HCT116 (cell line): ENCODE measurements around the gene EZH1. TPM values are rescaled to one million over a fixed set of nuclear protein-coding genes. Genes with fewer than 3 reads are reported as not detected.
"Not testable (repeated sequence)": the region's sequence is repeated elsewhere in the genome, so short reads cannot be mapped to it uniquely, and the experiment has no call there.

Experiments
- ATAC-seq: fragments of 200-7000 bp; cut with Tn5 transposase; 2 replicates; pipeline ENCODE4 v1.9.1; 2020; ENCODE audit warnings: mild to moderate bottlenecking, moderate library complexity
- BruUV-seq: library from RNA; stranded (reverse); fragments of 400-500 nt; replicated peaks from 2 replicates; lab custom pipeline; 2021; lab: Mats Ljungman, UMichigan
- CTCF ChIA-PET: fragments of 300-600 bp; sonication (Branson Sonifier 250); formaldehyde crosslinking; loops from one replicate; lab custom pipeline; 2021; ENCODE audit warnings: antibody characterized with exemption; lab: Charles Lee
- POLR2A ChIA-PET: fragments of 300-600, 350-600 bp; sonication (Branson Sonifier 250); formaldehyde crosslinking; loops from one replicate; lab custom pipeline; 2021; ENCODE audit warnings: antibody characterized with exemption; lab: Charles Lee
- RAD21 ChIA-PET, 2 experiments: fragments of 300-600 bp; sonication (Branson Sonifier 250); formaldehyde crosslinking; loops; one replicate each; lab custom pipeline; 2023; ENCODE audit warnings: low total read pairs in 2 of 2; ENCODE audit not compliant: uncharacterized antibody in 2 of 2, unreplicated experiment in 2 of 2, low non-redundant PET in 1 of 2; lab: Charles Lee
- DNase-seq: peaks from one replicate; pipeline ENCODE4 v3.0.0-alpha.2; 2010; ENCODE audit warnings: low read depth, low spot score
- H2AFZ ChIP-seq: fragments of 200-600 bp; shearing (Covaris generic), sonication (generic); 2 replicates; pipeline ENCODE4 v1.6.1; 2017; ENCODE audit warnings: low read depth, mixed run types, mixed read lengths, antibody characterized with exemption, low read length; ENCODE audit not compliant: poor library complexity, severe bottlenecking
- H3K27ac ChIP-seq: 2 replicates; pipeline ENCODE4 v1.5.1; 2012; ENCODE audit warnings: low read depth, low read length
- H3K27me3 ChIP-seq: fragments of 200-600 bp; sonication (generic); 2 replicates; pipeline ENCODE4 v1.6.1; 2016; ENCODE audit warnings: mixed run types, low read length, mixed read lengths; ENCODE audit not compliant: insufficient read depth
- H3K36me3 ChIP-seq, 2 experiments: fragments of 200-500 bp in 1 of 2; fragments of 200-600 bp in 1 of 2; sonication (Bioruptor generic) in 1 of 2; sonication (generic) in 1 of 2; 2 replicates each; pipeline versions ENCODE4 v1.5.1 to v1.6.1; 2014 to 2016; ENCODE audit warnings: low read length in 2 of 2, inconsistent platforms in 1 of 2, mixed read lengths in 1 of 2, mixed run types in 1 of 2; ENCODE audit not compliant: insufficient read depth in 2 of 2, control insufficient read depth in 1 of 2
- H3K4me1 ChIP-seq, 2 experiments: fragments of 200-600 bp in 1 of 2; sonication (generic) in 1 of 2; 2 replicates each; pipeline versions ENCODE4 v1.5.1 to v1.6.1; 2012 to 2017; ENCODE audit warnings: low read length in 2 of 2, inconsistent platforms in 1 of 2, mild to moderate bottlenecking in 1 of 2, mixed read lengths in 1 of 2, mixed run types in 1 of 2, moderate library complexity in 1 of 2; ENCODE audit not compliant: insufficient read depth in 2 of 2, control insufficient read depth in 1 of 2
- H3K4me2 ChIP-seq: fragments of 200-600 bp; sonication (generic); 2 replicates; pipeline ENCODE4 v1.6.1; 2017; ENCODE audit warnings: mixed run types, low read length, mixed read lengths
- H3K4me3 ChIP-seq, 2 experiments: fragments of 200-600 bp in 1 of 2; sonication (generic) in 1 of 2; replicated peaks in 1 of 2; 2 replicates each; pipeline ENCODE4 v1.5.1; 2011 to 2016; ENCODE audit warnings: low read length in 2 of 2, control low read depth in 1 of 2, low read depth in 1 of 2, mild to moderate bottlenecking in 1 of 2, mixed read lengths in 1 of 2, mixed run types in 1 of 2
- H3K79me2 ChIP-seq: fragments of 200-600 bp; sonication (generic); 2 replicates; pipeline ENCODE4 v1.6.1; 2017; ENCODE audit warnings: mild to moderate bottlenecking, mixed run types, low read length, moderate library complexity, mixed read lengths; ENCODE audit not compliant: insufficient read depth
- H3K9ac ChIP-seq: fragments of 200-600 bp; sonication (generic); 2 replicates; pipeline ENCODE4 v1.6.1; 2016; ENCODE audit warnings: low read length, mixed read lengths
- H3K9me2 ChIP-seq: fragments of 200-600 bp; sonication (generic), shearing (Covaris generic); 2 replicates; pipeline ENCODE4 v1.6.1; 2017; ENCODE audit warnings: mixed run types, mild to moderate bottlenecking, moderate library complexity; ENCODE audit not compliant: insufficient read depth
- H3K9me3 ChIP-seq, 2 experiments: fragments of 200-500 bp in 1 of 2; fragments of 200-600 bp in 1 of 2; sonication (Bioruptor generic) in 1 of 2; sonication (generic) in 1 of 2; 2 replicates each; pipeline ENCODE4 v1.6.1; 2014 to 2017; ENCODE audit warnings: low read length in 2 of 2, mixed read lengths in 2 of 2, inconsistent platforms in 1 of 2, low read depth in 1 of 2, mild to moderate bottlenecking in 1 of 2, mixed run types in 1 of 2, moderate library complexity in 1 of 2; ENCODE audit not compliant: control insufficient read depth in 1 of 2, insufficient read depth in 1 of 2
- H4K20me1 ChIP-seq: fragments of 200-600 bp; sonication (generic), shearing (Covaris generic); 2 replicates; pipeline ENCODE4 v1.6.1; 2017; ENCODE audit warnings: mixed run types, mild to moderate bottlenecking, moderate library complexity; ENCODE audit not compliant: insufficient read depth
- CEBPB ChIP-seq: IDR thresholded peaks from 2 replicates; pipeline ENCODE4 v1.6.1; 2012; ENCODE audit warnings: low read depth
- CTCF ChIP-seq, 3 experiments: fragments of 200-600 bp in 1 of 3; sonication (generic) in 1 of 3; IDR thresholded peaks in 2 of 3; conservative IDR thresholded peaks in 1 of 3; 2 replicates each; pipeline ENCODE4 v1.5.1; 2012 to 2017; ENCODE audit warnings: low read depth in 2 of 3, low read length in 2 of 3, antibody characterized with exemption in 1 of 3, borderline replicate concordance in 1 of 3, control low read depth in 1 of 3, mild to moderate bottlenecking in 1 of 3, mixed read lengths in 1 of 3, mixed run types in 1 of 3, moderate library complexity in 1 of 3; ENCODE audit not compliant: insufficient read depth in 1 of 3
- ELF1 ChIP-seq: IDR thresholded peaks from 2 replicates; pipeline ENCODE4 v1.6.1; 2012; ENCODE audit warnings: low read depth, borderline replicate concordance
- EZH2 ChIP-seq: fragments of 200-600 bp; sonication (generic); IDR thresholded peaks from 2 replicates; pipeline ENCODE4 v1.6.1; 2017; ENCODE audit warnings: antibody characterized with exemption, mixed run types
- FOSL1 ChIP-seq: IDR thresholded peaks from 2 replicates; pipeline ENCODE4 v1.6.1; 2012; ENCODE audit warnings: low read depth
- JUND ChIP-seq: IDR thresholded peaks from 2 replicates; pipeline ENCODE4 v1.6.1; 2012
- SP1 ChIP-seq: IDR thresholded peaks from 2 replicates; pipeline ENCODE4 v1.6.1; 2012; ENCODE audit warnings: low read depth
- SRF ChIP-seq: IDR thresholded peaks from 2 replicates; pipeline ENCODE4 v1.6.1; 2012; ENCODE audit warnings: low read depth
- TCF7L2 ChIP-seq: IDR thresholded peaks from 2 replicates; pipeline ENCODE4 v1.7.0; 2011; ENCODE audit warnings: borderline replicate concordance, inconsistent platforms; ENCODE audit not compliant: insufficient read depth, insufficient read length; ENCODE audit errors: extremely low read depth
- intact Hi-C: fragments of 100-400 bp; cut with micrococcal nuclease; formaldehyde crosslinking; loops from 2 replicates; pipeline ENCODE4 v1.10.0; 2022
- total RNA-seq: library from RNA; stranded (reverse); gene quantifications from one replicate; pipeline ENCODE4 v1.2.1, GENCODE V29; 2021; ENCODE audit not compliant: unreplicated experiment
- TF ChIP-seq, protein P1 (sequence below): IDR thresholded peaks from 2 replicates; pipeline ENCODE4 v1.6.1; 2012

The EZH1 gene
- total RNA-seq, 1 experiment from 2014 or later, result 29.3 TPM

GRCh38 chr17:42772945-42773289, 28.1 kb upstream of the EZH1 start:
- Histone ChIP-seq H3K9me3 (no peaks in the 10 kb centered on the region), H3K79me2 (peaks cover 19% of the 10 kb centered on the region), H4K20me1 (no peaks in the 10 kb centered on the region), H3K36me3 (peaks cover 0 to 12% of the 10 kb centered on the region in 2 experiments; a peak in 3 of 4 replicates), H3K4me3 (peak overlapping the region; percentile 85 to 99), H3K4me1 (peaks cover 8 to 12% of the 10 kb centered on the region in 2 experiments; a peak in 2 of 4 replicates), H3K9ac (peak overlapping the region; percentile 82), H2AFZ (peak overlapping the region; percentile 72), H3K27ac (peak overlapping the region; percentile 29; the same call in 1 of the 2 replicates), H3K4me2 (peak overlapping the region; percentile 74), H3K27me3 (no peaks in the 10 kb centered on the region), H3K9me2 (no peaks in the 10 kb centered on the region)
- no peak for DNase-seq
- TF ChIP-seq TCF7L2 (no peak), JUND (no peak), EZH2 (no peak), CTCF (IDR thresholded peaks at IDR 0.05 in 2 of 3, conservative IDR thresholded peaks at IDR 0.05 in 1 of 3; ENCODE audit: borderline replicate concordance in 1 of 3, insufficient read depth in 1 of 3, low read depth in 2 of 3, low read length in 2 of 3) (no peak), SP1 (no peak), ELF1 (no peak), SRF (no peak), CEBPB (no peak), FOSL1 (no peak)
- TF ChIP-seq, protein P1, sequence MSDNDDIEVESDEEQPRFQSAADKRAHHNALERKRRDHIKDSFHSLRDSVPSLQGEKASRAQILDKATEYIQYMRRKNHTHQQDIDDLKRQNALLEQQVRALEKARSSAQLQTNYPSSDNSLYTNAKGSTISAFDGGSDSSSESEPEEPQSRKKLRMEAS, result no peak
- POLR2A ChIA-PET, result interaction anchor here (0.6 to 1.6 kb wide), 4 partner anchors 9 to 195 kb away, joined by 3 to 5 read pairs (median 4); partner anchors contain the start of gene PSMC3IP
- RAD21 ChIA-PET, result no interaction called here
- intact Hi-C loops, result no loop called here
- CTCF ChIA-PET, result interaction anchor here (0.6 to 3.6 kb wide), 2 partner anchors 9 to 177 kb away, joined by 3 to 24 read pairs; no protein-coding TSS in a partner anchor
- 0 out of 2 replicates have a peak, but pooled peaks have one; percentile 18 for ATAC-seq
- BruUV-seq, result TSS peak; percentile 96

DNA sequence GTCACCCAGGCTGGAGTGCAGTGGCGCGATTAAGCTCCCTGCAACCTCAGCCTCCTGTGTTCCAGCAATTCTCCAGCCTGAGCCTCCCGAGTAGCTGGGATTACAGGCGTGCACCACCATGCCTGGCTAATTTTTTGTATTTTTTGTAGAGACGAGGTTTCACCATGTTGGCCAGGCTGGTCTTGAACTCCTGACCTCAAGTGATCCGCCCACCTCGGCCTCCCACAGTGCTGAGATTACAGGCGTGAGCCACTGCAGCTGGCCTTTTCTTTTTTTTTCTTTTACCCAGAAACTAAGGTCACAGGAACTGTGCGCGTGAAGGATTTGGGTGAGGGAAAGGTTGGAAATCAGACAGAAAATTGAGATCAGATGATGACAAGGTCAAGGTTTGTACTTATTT, 25.1 kb upstream of the EZH1 start:
- ChIA-PET POLR2A (interaction anchor here (0.6 to 1.2 kb wide), 2 partner anchors 54 to 209 kb away, joined by 3 read pairs; partner anchors contain the start of gene BECN1), CTCF (interaction anchor here (1.5 kb wide), 1 partner anchor 192 kb away, joined by 3 read pairs; the partner anchor contains the start of gene PSMC3IP), RAD21 (interaction anchor here in 1 of 2 experiments (0.7 kb wide), 1 partner anchor 160 kb away, joined by 3 read pairs; no protein-coding TSS in a partner anchor)
- H3K36me3 ChIP-seq, H3K9me2 ChIP-seq, H3K27ac ChIP-seq, H3K27me3 ChIP-seq, BruUV-seq, H3K4me3 ChIP-seq, H2AFZ ChIP-seq, H3K9ac ChIP-seq, H4K20me1 ChIP-seq, ATAC-seq, DNase-seq, intact Hi-C loops, H3K4me2 ChIP-seq, H3K9me3 ChIP-seq: not testable (repeated sequence)
- Histone ChIP-seq H3K4me1 (peaks cover 8 to 12% of the 10 kb centered on the region in 2 experiments; a peak in 2 of 4 replicates), H3K79me2 (peaks cover 17% of the 10 kb centered on the region)

- H3K9me3 ChIP-seq, H3K36me3 ChIP-seq, H3K27ac ChIP-seq, H3K9me2 ChIP-seq, H3K4me1 ChIP-seq, BruUV-seq, POLR2A ChIA-PET, H3K79me2 ChIP-seq, H3K9ac ChIP-seq, CTCF ChIA-PET, H3K4me3 ChIP-seq, H3K4me2 ChIP-seq, H4K20me1 ChIP-seq, H3K27me3 ChIP-seq, ATAC-seq, H2AFZ ChIP-seq, DNase-seq, intact Hi-C loops, RAD21 ChIA-PET: not testable (repeated sequence)
These were observed 23.2 kb upstream of the EZH1 start for GRCh38 chr17:42768006-42768405.
